Activated naive CD4-positive, alpha-beta T cell treated with anti-CD3 and anti-CD28 coated beads, Interleukin-2, amount 10 ng/mL, durations not matched to agents 7 days and 5 days (primary cell): Measurements from ENCODE around the gene LRWD1.

ENCODE experiments used
- CTCF ChIA-PET: fragments of 350-600 bp; sonication (Branson Sonifier 250); formaldehyde crosslinking; loops from one replicate; lab custom pipeline; 2021; ENCODE audit warnings: antibody characterized with exemption; lab: Charles Lee
- DNase-seq: peaks from one replicate; pipeline ENCODE4 v3.0.0-alpha.2; 2020
- H3K27ac Mint-ChIP-seq: one replicate; pipeline ENCODE4 v1.8.0; 2021; ENCODE audit warnings: mild to moderate bottlenecking, moderate library complexity, mixed read lengths
- H3K27me3 Mint-ChIP-seq: one replicate; pipeline ENCODE4 v1.8.0; 2021; ENCODE audit warnings: mild to moderate bottlenecking, mixed read lengths
- H3K36me3 Mint-ChIP-seq: one replicate; pipeline ENCODE4 v1.8.0; 2021; ENCODE audit warnings: mixed read lengths
- H3K4me1 Mint-ChIP-seq: one replicate; pipeline ENCODE4 v1.8.0; 2021; ENCODE audit warnings: mixed read lengths
- H3K4me3 Mint-ChIP-seq: one replicate; pipeline ENCODE4 v1.8.0; 2021; ENCODE audit warnings: mild to moderate bottlenecking, moderate library complexity, mixed read lengths
- H3K9me3 Mint-ChIP-seq: one replicate; pipeline ENCODE4 v1.8.0; 2021; ENCODE audit warnings: mixed read lengths

LRWD1 gene

DNA sequence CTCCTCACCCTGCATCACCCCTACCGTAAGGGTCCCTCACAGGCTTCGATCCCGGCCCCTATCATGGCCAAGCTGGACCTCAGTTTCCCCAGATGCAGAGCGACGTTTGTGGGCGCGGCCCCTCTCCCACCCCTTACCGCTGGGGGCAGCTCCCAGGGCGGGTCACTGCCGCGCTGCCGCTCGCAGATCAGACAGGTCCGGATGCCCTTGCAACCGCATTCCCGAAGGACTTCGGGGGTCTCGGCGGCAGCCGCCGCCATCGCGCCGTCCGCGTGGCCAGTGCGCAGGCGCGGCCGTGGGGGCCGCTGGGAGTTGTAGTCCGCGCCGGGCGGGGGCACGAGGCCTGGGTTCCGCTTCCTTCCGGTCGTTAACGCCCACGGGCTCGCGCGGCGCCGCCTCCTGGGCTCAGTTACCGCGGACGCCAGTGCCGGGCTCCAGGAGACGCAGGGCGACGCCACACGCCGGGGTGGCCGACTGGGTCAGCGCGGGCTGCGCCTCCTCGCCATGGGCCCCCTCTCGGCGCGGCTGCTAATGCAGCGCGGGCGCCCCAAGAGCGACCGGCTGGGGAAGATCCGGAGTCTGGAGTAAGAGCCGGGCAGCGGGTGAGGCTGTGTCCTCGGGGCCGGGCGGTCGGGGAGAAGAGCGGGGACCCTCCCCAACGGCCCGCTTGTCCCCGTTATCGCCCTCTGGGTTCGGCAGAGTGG lies at the start of gene LRWD1, which contains the start of gene ALKBH4:
TSS of gene LRWD1 (plus strand) at position 408 of the 704 bp plus-strand sequence. CDS start at position 505, 97 bp downstream.
TSS of gene ALKBH4 (minus strand) at position 287 of the 704 bp plus-strand sequence. CDS start at position 260, 27 bp downstream.
- peak within 1 kb of the TSS; percentile 47 for H3K27ac Mint-ChIP-seq
- H3K36me3 Mint-ChIP-seq = peaks cover 6% of the 10 kb centered on the region
- no peaks in the 10 kb centered on the region for H3K27me3 Mint-ChIP-seq
- H3K9me3 Mint-ChIP-seq = no peaks in the 10 kb centered on the region
- H3K4me1 Mint-ChIP-seq = peaks cover 35% of the 10 kb centered on the region
- CTCF ChIA-PET = interaction anchor here (1.0 to 4.0 kb wide), 5 partner anchors 49 to 61 kb away, joined by 4 to 28 read pairs (median 11); no protein-coding TSS in a partner anchor
- peak; percentile 95 for DNase-seq
- peak within 1 kb of the TSS; percentile 95 for H3K4me3 Mint-ChIP-seq

DNA sequence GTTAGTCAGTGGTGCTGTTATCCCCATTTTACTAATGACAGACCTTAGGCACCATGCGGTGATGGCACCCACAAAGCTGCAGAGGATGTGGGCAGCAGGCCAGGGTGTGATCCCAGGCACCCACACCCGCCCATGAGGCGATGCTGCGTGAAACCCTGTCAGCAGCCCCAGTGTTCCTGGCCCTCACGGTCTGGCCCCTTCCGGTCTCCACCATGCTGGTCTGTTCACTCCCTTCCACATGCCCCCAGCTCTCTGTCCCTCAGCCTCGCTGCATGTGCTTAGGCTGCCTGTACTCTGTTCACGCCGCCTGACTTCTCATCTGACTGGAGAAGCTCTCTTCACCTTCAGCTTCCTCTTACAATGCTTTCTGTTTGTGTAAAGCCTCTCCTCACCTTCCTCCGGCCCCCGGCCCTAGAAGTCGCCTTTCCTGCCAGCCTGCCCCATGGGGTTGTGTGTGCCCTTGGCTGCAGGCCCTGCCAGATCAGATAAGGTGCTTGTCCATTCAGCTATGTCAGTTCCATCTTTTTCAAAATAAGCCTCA lies 49.0 kb upstream of the LRWD1 start:
- DNase-seq = peak; percentile 79
- Mint-ChIP-seq H3K27ac (peak overlapping the region; percentile 99), H3K4me3 (peak overlapping the region; percentile 66), H3K27me3 (no peaks in the 10 kb centered on the region), H3K36me3 (peaks cover 51% of the 10 kb centered on the region), H3K4me1 (peaks cover 70% of the 10 kb centered on the region), H3K9me3 (no peaks in the 10 kb centered on the region)
- CTCF ChIA-PET = interaction anchor here (0.7 to 5.8 kb wide), 8 partner anchors 10 to 50 kb away, joined by 3 to 34 read pairs (median 6); partner anchors contain the start of gene ORAI2

DNA sequence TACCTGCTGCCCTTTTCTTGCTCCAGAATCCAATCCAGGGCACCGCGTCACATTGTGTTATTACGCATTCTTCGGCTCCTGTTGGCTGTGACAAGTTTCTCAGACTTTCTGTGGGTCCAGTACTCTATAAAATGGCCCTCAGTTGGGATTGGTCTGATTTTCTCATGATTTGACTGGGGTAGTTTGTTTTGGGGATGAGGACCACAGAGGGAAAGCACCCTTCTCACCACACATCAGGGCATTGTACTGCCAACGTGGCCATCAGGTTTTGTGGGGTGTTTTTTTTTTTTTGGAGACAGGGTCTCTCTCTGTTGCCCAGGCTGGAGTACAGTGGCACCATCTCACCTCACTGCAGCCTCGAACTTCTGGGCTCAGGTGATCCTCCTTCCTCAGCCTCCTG lies 48.4 kb upstream of the LRWD1 start:
- CTCF ChIA-PET = interaction anchor here (1.0 to 5.8 kb wide), 5 partner anchors 10 to 49 kb away, joined by 6 to 34 read pairs (median 9); partner anchors contain the start of gene ORAI2
- peaks cover 75% of the 10 kb centered on the region for H3K4me1 Mint-ChIP-seq
- no peak for DNase-seq
- H3K4me3 Mint-ChIP-seq = peak overlapping the region; percentile 66
- peaks cover 53% of the 10 kb centered on the region for H3K36me3 Mint-ChIP-seq
- peak overlapping the region; percentile 99 for H3K27ac Mint-ChIP-seq
- H3K27me3 Mint-ChIP-seq = no peaks in the 10 kb centered on the region
- no peaks in the 10 kb centered on the region for H3K9me3 Mint-ChIP-seq

- H3K9me3 Mint-ChIP-seq = no peaks in the 10 kb centered on the region
- peak overlapping the region; percentile 99 for H3K27ac Mint-ChIP-seq
- H3K27me3 Mint-ChIP-seq = no peaks in the 10 kb centered on the region
- CTCF ChIA-PET = interaction anchor here (1.7 to 5.8 kb wide), 3 partner anchors 9 to 17 kb away, joined by 5 to 34 read pairs (median 27); partner anchors contain the start of gene ORAI2
- DNase-seq = no peak
- H3K4me3 Mint-ChIP-seq = peak overlapping the region; percentile 17
- peaks cover 47% of the 10 kb centered on the region for H3K36me3 Mint-ChIP-seq
- H3K4me1 Mint-ChIP-seq = peaks cover 79% of the 10 kb centered on the region
These were observed 47.7 kb upstream of the LRWD1 start for GRCh38 chr7:102417105-102417504.

DNA sequence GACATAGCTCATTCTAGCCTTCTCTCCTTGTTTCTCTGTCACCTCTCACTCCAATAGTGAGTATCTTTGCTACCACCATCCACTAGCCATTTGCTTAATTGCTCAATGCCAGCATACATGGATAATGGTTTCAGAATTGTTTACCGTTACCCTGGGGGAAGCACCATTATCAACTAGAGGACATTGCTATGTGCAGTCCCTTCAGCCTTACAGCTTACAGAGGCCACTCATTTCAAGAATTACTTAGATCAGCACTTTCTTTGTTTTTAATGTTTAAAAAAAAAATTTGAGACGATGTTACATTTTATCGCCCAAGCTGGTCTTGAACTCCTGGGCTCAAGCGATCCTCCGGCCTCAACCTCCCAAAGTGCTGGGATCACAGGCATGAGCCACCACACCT lies 46.2 kb upstream of the LRWD1 start:
- Mint-ChIP-seq H3K27me3 (no peaks in the 10 kb centered on the region), H3K9me3 (no peaks in the 10 kb centered on the region), H3K27ac (peak overlapping the region; percentile 49), H3K4me1 (peaks cover 73% of the 10 kb centered on the region), H3K4me3 (no peak overlapping the region), H3K36me3 (peaks cover 49% of the 10 kb centered on the region)
- DNase-seq = no peak
- CTCF ChIA-PET = interaction anchor here (1.7 kb wide), 1 partner anchor 14 kb away, joined by 5 read pairs; no protein-coding TSS in a partner anchor

- H3K27me3 Mint-ChIP-seq = no peaks in the 10 kb centered on the region
- no peaks in the 10 kb centered on the region for H3K9me3 Mint-ChIP-seq
- DNase-seq = no peak
- H3K4me1 Mint-ChIP-seq = peaks cover 74% of the 10 kb centered on the region
- H3K27ac Mint-ChIP-seq = no peak overlapping the region
- peaks cover 54% of the 10 kb centered on the region for H3K36me3 Mint-ChIP-seq
- no peak overlapping the region for H3K4me3 Mint-ChIP-seq
- CTCF ChIA-PET = interaction anchor here (0.7 to 1.1 kb wide), 2 partner anchors 16 to 18 kb away, joined by 3 to 5 read pairs; no protein-coding TSS in a partner anchor
These were observed 43.0 kb upstream of the LRWD1 start for GRCh38 chr7:102421706-102422240.

- no peak for DNase-seq
- Mint-ChIP-seq H3K9me3 (no peaks in the 10 kb centered on the region), H3K27ac (peak overlapping the region; percentile 100), H3K4me1 (peaks cover 79% of the 10 kb centered on the region), H3K36me3 (peaks cover 52% of the 10 kb centered on the region), H3K27me3 (no peaks in the 10 kb centered on the region), H3K4me3 (no peak overlapping the region)
- CTCF ChIA-PET = no interaction called here
These were observed 40.6 kb upstream of the LRWD1 start for GRCh38 chr7:102424129-102424551.

DNA sequence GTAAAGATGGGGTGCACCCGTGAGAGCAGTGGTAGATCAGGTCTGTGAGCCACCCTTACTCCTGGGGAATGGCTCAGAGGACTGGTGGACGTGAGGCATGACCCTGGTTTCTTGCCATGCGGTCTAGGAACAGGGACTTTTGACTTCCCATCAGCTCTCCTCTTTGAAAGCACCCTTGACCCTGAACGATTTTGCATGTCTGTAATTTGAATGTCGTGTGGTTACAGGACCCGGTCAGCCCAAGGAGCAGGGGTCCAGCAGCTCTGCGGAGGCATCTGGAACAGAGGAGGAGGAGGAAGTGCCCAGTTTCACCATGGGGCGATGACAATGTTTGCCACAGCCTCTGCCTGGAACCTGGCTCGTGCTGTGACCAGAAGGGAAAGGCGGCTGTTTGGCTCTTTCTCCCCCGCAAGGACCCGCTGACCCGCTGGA lies 40.0 kb upstream of the LRWD1 start:
- no peaks in the 10 kb centered on the region for H3K9me3 Mint-ChIP-seq
- DNase-seq = no peak
- H3K4me3 Mint-ChIP-seq = no peak overlapping the region
- peak overlapping the region; percentile 100 for H3K27ac Mint-ChIP-seq
- CTCF ChIA-PET = interaction anchor here (0.9 to 2.8 kb wide), 2 partner anchors 10 to 19 kb away, joined by 3 to 34 read pairs; no protein-coding TSS in a partner anchor
- H3K27me3 Mint-ChIP-seq = no peaks in the 10 kb centered on the region
- peaks cover 81% of the 10 kb centered on the region for H3K4me1 Mint-ChIP-seq
- peaks cover 53% of the 10 kb centered on the region for H3K36me3 Mint-ChIP-seq

DNA sequence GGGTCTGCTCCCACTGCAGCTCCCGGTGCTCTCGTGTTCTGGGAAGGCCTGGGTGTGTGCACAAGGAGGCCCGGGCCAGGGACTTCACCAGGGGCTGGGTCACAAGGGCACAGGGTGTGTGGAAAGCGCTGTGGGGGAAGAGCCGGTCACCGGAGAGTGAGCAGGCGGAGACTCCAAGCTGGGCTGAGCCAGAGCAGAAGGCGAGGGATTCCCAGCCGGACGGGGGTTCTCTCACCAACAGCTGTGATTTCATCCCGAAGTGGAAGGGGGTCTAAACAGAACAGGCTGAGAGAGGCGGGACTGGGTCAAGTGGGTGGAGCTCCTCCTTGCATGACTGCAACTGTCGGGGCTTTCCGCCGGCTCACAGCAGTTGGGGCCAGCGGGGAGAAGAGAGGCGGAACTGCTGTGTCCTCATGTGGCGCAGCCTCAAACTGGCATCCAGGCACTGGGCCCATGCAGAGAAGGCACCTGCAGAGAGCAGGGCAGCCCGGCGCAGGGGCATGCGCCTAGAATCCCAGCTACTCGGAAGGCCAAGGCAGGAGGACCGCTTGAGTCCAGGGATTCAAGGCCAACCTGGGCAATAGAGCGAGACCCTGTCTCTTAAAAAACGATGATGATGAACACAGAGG lies 39.0 kb upstream of the LRWD1 start:
- DNase-seq = peak; percentile 87
- peak overlapping the region; percentile 100 for H3K27ac Mint-ChIP-seq
- peaks cover 82% of the 10 kb centered on the region for H3K4me1 Mint-ChIP-seq
- peaks cover 44% of the 10 kb centered on the region for H3K36me3 Mint-ChIP-seq
- CTCF ChIA-PET = interaction anchor here (0.7 to 2.8 kb wide), 6 partner anchors 11 to 41 kb away, joined by 3 to 34 read pairs (median 4); no protein-coding TSS in a partner anchor
- H3K4me3 Mint-ChIP-seq = peak overlapping the region; percentile 73
- H3K9me3 Mint-ChIP-seq = no peaks in the 10 kb centered on the region
- H3K27me3 Mint-ChIP-seq = no peaks in the 10 kb centered on the region

- H3K4me3 Mint-ChIP-seq = peak overlapping the region; percentile 73
- DNase-seq = peak; percentile 84
- peaks cover 39% of the 10 kb centered on the region for H3K36me3 Mint-ChIP-seq
- H3K4me1 Mint-ChIP-seq = peaks cover 83% of the 10 kb centered on the region
- H3K27ac Mint-ChIP-seq = peak overlapping the region; percentile 100
- CTCF ChIA-PET = interaction anchor here (1.1 to 2.8 kb wide), 4 partner anchors 12 to 40 kb away, joined by 3 to 34 read pairs (median 5); no protein-coding TSS in a partner anchor
- H3K27me3 Mint-ChIP-seq = no peaks in the 10 kb centered on the region
- H3K9me3 Mint-ChIP-seq = no peaks in the 10 kb centered on the region
These were observed 38.3 kb upstream of the LRWD1 start for GRCh38 chr7:102426268-102427018.

GRCh38 chr7:102427019-102427405 lies 37.8 kb upstream of the LRWD1 start:
- Mint-ChIP-seq H3K4me3 (peak overlapping the region; percentile 73), H3K36me3 (peaks cover 39% of the 10 kb centered on the region), H3K4me1 (peaks cover 85% of the 10 kb centered on the region), H3K27ac (peak overlapping the region; percentile 100), H3K9me3 (no peaks in the 10 kb centered on the region), H3K27me3 (no peaks in the 10 kb centered on the region)
- CTCF ChIA-PET = interaction anchor here (1.8 to 2.8 kb wide), 2 partner anchors 12 to 40 kb away, joined by 5 to 34 read pairs; no protein-coding TSS in a partner anchor
- DNase-seq = no peak

GRCh38 chr7:102429141-102429899 lies 35.5 kb upstream of the LRWD1 start:
- no peak for DNase-seq
- no peak overlapping the region for H3K4me3 Mint-ChIP-seq
- no peaks in the 10 kb centered on the region for H3K27me3 Mint-ChIP-seq
- H3K4me1 Mint-ChIP-seq = peaks cover 90% of the 10 kb centered on the region
- H3K36me3 Mint-ChIP-seq = peaks cover 32% of the 10 kb centered on the region
- no peaks in the 10 kb centered on the region for H3K9me3 Mint-ChIP-seq
- H3K27ac Mint-ChIP-seq = peak overlapping the region; percentile 83
- CTCF ChIA-PET = no interaction called here
